Esophagus squamous epithelium (tissue), 4 donors: ENCODE results near the gene UNC93A.
"Not testable (repeated sequence)": the region's sequence is repeated elsewhere in the genome, so short reads cannot be mapped to it uniquely, and the experiment has no call there.

Experiments used
- CTCF ChIP-seq, 6 experiments: fragments of 450-650 bp in 4 of 6; fragments of 200-600 bp in 2 of 6; sonication (generic) in 2 of 6; IDR thresholded peaks; one replicate each; pipeline ENCODE4 v1.5.1; 2016 to 2019; ENCODE audit warnings: antibody characterized with exemption in 6 of 6, mild to moderate bottlenecking in 4 of 6, moderate library complexity in 4 of 6
- POLR2A ChIP-seq, 4 donors: fragments of 450-650 bp; IDR thresholded peaks; one replicate each; pipeline ENCODE4 v1.6.1; 2017; ENCODE audit warnings: antibody characterized with exemption in 4 of 4, mild to moderate bottlenecking in 4 of 4, moderate library complexity in 3 of 4

- not testable (repeated sequence) for TF ChIP-seq CTCF, POLR2A (IDR thresholded peaks at IDR 0.05)
Observed at GRCh38 chr6:167318856-167319255, 27.7 kb downstream of the UNC93A start.
